SK-N-SH (cell line): Measurements from ENCODE around the gene IRF2BPL.

Experiments
- CTCF ChIP-seq: fragments of 200-600 bp; sonication (generic); IDR thresholded peaks from 2 replicates; pipeline ENCODE4 v1.6.1; 2017; ENCODE audit warnings: antibody characterized with exemption, mild to moderate bottlenecking, moderate library complexity
- EZH2phosphoT487 ChIP-seq: fragments of 200-600 bp; sonication (generic); IDR thresholded peaks from 2 replicates; pipeline ENCODE4 v1.6.1; 2017; ENCODE audit warnings: low read depth, mixed run types, mild to moderate bottlenecking, antibody characterized with exemption, moderate library complexity, borderline replicate concordance
- JUND ChIP-seq: IDR thresholded peaks from 2 replicates; pipeline ENCODE4 v1.4.0; 2012
- POLR2AphosphoS5 ChIP-seq: IDR thresholded peaks from 2 replicates; pipeline ENCODE4 v1.6.1; 2012; ENCODE audit warnings: low read depth, low read length
- RAD21 ChIP-seq: IDR thresholded peaks from 2 replicates; pipeline ENCODE4 v1.6.1; 2012; ENCODE audit warnings: mild to moderate bottlenecking, low read length
- RFX5 ChIP-seq: IDR thresholded peaks from 2 replicates; pipeline ENCODE4 v1.6.1; 2012; ENCODE audit warnings: mild to moderate bottlenecking, improper control_type of control experiment, low read length
- TAF1 ChIP-seq: IDR thresholded peaks from 2 replicates; pipeline ENCODE4 v1.6.1; 2012; ENCODE audit warnings: low read depth, mild to moderate bottlenecking, low read length, moderate library complexity, borderline replicate concordance
- ZBTB33 ChIP-seq: IDR thresholded peaks from 2 replicates; pipeline ENCODE4 v1.4.0; 2012; ENCODE audit warnings: low read depth, borderline replicate concordance

- TF ChIP-seq RAD21 (no peak), ZBTB33 (no peak), CTCF (no peak), JUND (no peak), EZH2phosphoT487 (no peak), TAF1 (no peak), RFX5 (no peak), POLR2AphosphoS5 (no peak)
Measured at GRCh38 chr14:77014734-77015133, 13.8 kb downstream of the IRF2BPL start.
